GM12891 (cell line): ENCODE results near the gene KSR1.

Experiments
- POLR2A ChIP-seq: IDR thresholded peaks from 2 replicates; pipeline ENCODE4 v1.6.1; 2011; ENCODE audit warnings: low read depth, low read length, control low read depth
- POLR2AphosphoS5 ChIP-seq: IDR thresholded peaks from 2 replicates; pipeline ENCODE4 v1.6.1; 2011; ENCODE audit warnings: low read depth, low read length, control low read depth
- POU2F2 ChIP-seq: IDR thresholded peaks from 2 replicates; pipeline ENCODE4 v1.6.1; 2011; ENCODE audit warnings: low read depth, mild to moderate bottlenecking, control low read depth, low read length, moderate library complexity
- TAF1 ChIP-seq: IDR thresholded peaks from 2 replicates; pipeline ENCODE4 v1.6.1; 2011; ENCODE audit warnings: low read depth, low read length, control low read depth

DNA sequence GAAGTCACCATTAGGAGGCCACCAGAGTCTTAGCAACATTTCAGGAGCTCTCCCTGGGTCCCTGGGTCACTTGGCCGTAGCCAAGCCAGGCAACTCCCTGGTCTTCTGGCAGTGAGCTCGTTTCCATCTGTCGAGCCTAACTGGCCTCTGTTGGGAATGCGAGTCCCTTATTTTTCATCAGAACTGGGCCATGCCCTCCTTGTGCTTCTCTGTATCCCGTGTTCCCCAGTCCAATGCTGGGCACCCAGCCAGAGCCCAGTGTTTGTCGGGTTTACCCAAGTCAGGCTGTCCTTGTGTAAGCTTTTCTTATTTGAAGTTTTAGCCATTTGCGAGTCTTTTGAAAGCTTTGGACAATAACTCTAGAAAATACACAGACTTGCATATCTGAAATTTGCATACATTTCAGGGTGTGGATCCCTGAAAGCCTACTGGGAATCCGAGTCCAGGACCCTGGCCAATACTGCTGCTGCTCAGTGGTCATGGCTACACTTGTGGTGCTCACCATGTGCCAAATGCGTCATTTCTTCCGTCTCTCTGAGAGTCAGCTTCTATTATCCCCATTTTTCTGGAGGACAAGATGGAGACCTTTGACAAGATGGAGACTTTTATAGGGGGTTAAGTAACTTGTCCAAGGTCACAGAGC is 93.1 kb downstream of the KSR1 start:
- TF ChIP-seq POLR2AphosphoS5 (no peak), POLR2A (no peak), TAF1 (no peak), POU2F2 (no peak)
